Endothelial cell of umbilical vein (primary cell): ENCODE results near the gene LSM5.

Experiments used
- CTCF ChIP-seq, 2 donors: IDR thresholded peaks; 1 replicate in 1 of 2; 2 replicates in 1 of 2; pipeline ENCODE4 v1.5.1; 2011; ENCODE audit warnings: low read length in 2 of 2, mild to moderate bottlenecking in 2 of 2, moderate library complexity in 2 of 2, control low read depth in 1 of 2, inconsistent platforms in 1 of 2, low read depth in 1 of 2; ENCODE audit not compliant: insufficient read depth in 1 of 2; ENCODE audit errors: extremely low read depth in 1 of 2
- EZH2 ChIP-seq: IDR thresholded peaks from 2 replicates; pipeline ENCODE4 v1.6.1; 2012; ENCODE audit warnings: borderline replicate concordance, low read depth, mild to moderate bottlenecking, moderate library complexity, low read length, inconsistent platforms; ENCODE audit not compliant: severe bottlenecking
- FOS ChIP-seq: IDR thresholded peaks from 2 replicates; pipeline ENCODE4 v1.6.1; 2011; ENCODE audit warnings: mild to moderate bottlenecking, low read length, moderate library complexity, borderline replicate concordance; ENCODE audit not compliant: insufficient read depth
- GATA2 ChIP-seq: IDR thresholded peaks from 2 replicates; pipeline ENCODE4 v1.7.0; 2011; ENCODE audit warnings: low read depth, mild to moderate bottlenecking, moderate library complexity, mixed read lengths, low read length; ENCODE audit not compliant: insufficient read length, insufficient read depth
- POLR2A ChIP-seq: IDR thresholded peaks from 2 replicates; pipeline ENCODE4 v1.6.1; 2012; ENCODE audit warnings: low read depth, mild to moderate bottlenecking, control low read depth, low read length
- POLR2AphosphoS5 ChIP-seq: IDR thresholded peaks from 2 replicates; pipeline ENCODE4 v1.6.1; 2012; ENCODE audit warnings: low read depth, mild to moderate bottlenecking, control low read depth, low read length, moderate library complexity; ENCODE audit not compliant: insufficient read depth

- TF ChIP-seq CTCF (IDR thresholded peaks at IDR 0.05; ENCODE audit: extremely low read depth in 1 of 2, insufficient read depth in 1 of 2, low read depth in 1 of 2, low read length in 2 of 2) (no peak), FOS (no peak), POLR2AphosphoS5 (no peak), EZH2 (no peak), GATA2 (no peak), POLR2A (no peak)
These were observed 16.2 kb downstream of the LSM5 start for GRCh38 chr7:32474008-32474407.
